HCT116 (cell line): ENCODE measurements around the gene LPAR5.

Experiments used
- EZH2 ChIP-seq: fragments of 200-600 bp; sonication (generic); IDR thresholded peaks from 2 replicates; pipeline ENCODE4 v1.6.1; 2017; ENCODE audit warnings: antibody characterized with exemption, mixed run types
- EZH2phosphoT487 ChIP-seq: fragments of 200-600 bp; IDR thresholded peaks from 2 replicates; pipeline ENCODE4 v1.6.1; 2018; ENCODE audit warnings: antibody characterized with exemption, borderline replicate concordance
- FOSL1 ChIP-seq: IDR thresholded peaks from 2 replicates; pipeline ENCODE4 v1.6.1; 2012; ENCODE audit warnings: low read depth
- JUND ChIP-seq: IDR thresholded peaks from 2 replicates; pipeline ENCODE4 v1.6.1; 2012
- POLR2A ChIP-seq: IDR thresholded peaks from 2 replicates; pipeline ENCODE4 v1.7.0; 2011; ENCODE audit warnings: borderline replicate concordance; ENCODE audit not compliant: insufficient read depth, insufficient read length; ENCODE audit errors: extremely low read depth
- POLR2AphosphoS5 ChIP-seq: IDR thresholded peaks from 2 replicates; pipeline ENCODE4 v1.6.1; 2011; ENCODE audit warnings: mild to moderate bottlenecking, low read depth, low read length, moderate library complexity
- RAD21 ChIP-seq: IDR thresholded peaks from 2 replicates; pipeline ENCODE4 v1.6.1; 2012; ENCODE audit warnings: low read depth, mild to moderate bottlenecking
- SIN3A ChIP-seq: IDR thresholded peaks from 2 replicates; pipeline ENCODE4 v1.6.1; 2012; ENCODE audit warnings: low read depth
- SRF ChIP-seq: IDR thresholded peaks from 2 replicates; pipeline ENCODE4 v1.6.1; 2012; ENCODE audit warnings: low read depth
- TCF7L2 ChIP-seq: IDR thresholded peaks from 2 replicates; pipeline ENCODE4 v1.7.0; 2011; ENCODE audit warnings: borderline replicate concordance, inconsistent platforms; ENCODE audit not compliant: insufficient read depth, insufficient read length; ENCODE audit errors: extremely low read depth
- TF ChIP-seq, protein P1 (sequence below), 3 experiments: fragments of 200-600 bp in 1 of 3; sonication (generic) in 1 of 3; IDR thresholded peaks in 2 of 3; conservative IDR thresholded peaks in 1 of 3; 2 replicates each; pipeline ENCODE4 v1.5.1; 2012 to 2017; ENCODE audit warnings: low read depth in 2 of 3, low read length in 2 of 3, antibody characterized with exemption in 1 of 3, borderline replicate concordance in 1 of 3, control low read depth in 1 of 3, mild to moderate bottlenecking in 1 of 3, mixed read lengths in 1 of 3, mixed run types in 1 of 3, moderate library complexity in 1 of 3; ENCODE audit not compliant: insufficient read depth in 1 of 3
- TF ChIP-seq, protein P2 (sequence below): IDR thresholded peaks from 2 replicates; pipeline ENCODE4 v1.6.1; 2012
- TF ChIP-seq, protein P3 (sequence below): IDR thresholded peaks from 2 replicates; pipeline ENCODE4 v1.6.1; 2012; ENCODE audit warnings: low read depth

- no peak for TF ChIP-seq POLR2A
- no peak for TF ChIP-seq POLR2AphosphoS5
- no peak for TF ChIP-seq FOSL1
- TF ChIP-seq, protein P1, sequence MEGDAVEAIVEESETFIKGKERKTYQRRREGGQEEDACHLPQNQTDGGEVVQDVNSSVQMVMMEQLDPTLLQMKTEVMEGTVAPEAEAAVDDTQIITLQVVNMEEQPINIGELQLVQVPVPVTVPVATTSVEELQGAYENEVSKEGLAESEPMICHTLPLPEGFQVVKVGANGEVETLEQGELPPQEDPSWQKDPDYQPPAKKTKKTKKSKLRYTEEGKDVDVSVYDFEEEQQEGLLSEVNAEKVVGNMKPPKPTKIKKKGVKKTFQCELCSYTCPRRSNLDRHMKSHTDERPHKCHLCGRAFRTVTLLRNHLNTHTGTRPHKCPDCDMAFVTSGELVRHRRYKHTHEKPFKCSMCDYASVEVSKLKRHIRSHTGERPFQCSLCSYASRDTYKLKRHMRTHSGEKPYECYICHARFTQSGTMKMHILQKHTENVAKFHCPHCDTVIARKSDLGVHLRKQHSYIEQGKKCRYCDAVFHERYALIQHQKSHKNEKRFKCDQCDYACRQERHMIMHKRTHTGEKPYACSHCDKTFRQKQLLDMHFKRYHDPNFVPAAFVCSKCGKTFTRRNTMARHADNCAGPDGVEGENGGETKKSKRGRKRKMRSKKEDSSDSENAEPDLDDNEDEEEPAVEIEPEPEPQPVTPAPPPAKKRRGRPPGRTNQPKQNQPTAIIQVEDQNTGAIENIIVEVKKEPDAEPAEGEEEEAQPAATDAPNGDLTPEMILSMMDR (IDR thresholded peaks at IDR 0.05 in 2 of 3, conservative IDR thresholded peaks at IDR 0.05 in 1 of 3; ENCODE audit: borderline replicate concordance in 1 of 3, insufficient read depth in 1 of 3, low read depth in 2 of 3, low read length in 2 of 3) = no peak
- TF ChIP-seq, protein P2, sequence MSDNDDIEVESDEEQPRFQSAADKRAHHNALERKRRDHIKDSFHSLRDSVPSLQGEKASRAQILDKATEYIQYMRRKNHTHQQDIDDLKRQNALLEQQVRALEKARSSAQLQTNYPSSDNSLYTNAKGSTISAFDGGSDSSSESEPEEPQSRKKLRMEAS = no peak
- no peak for TF ChIP-seq EZH2phosphoT487
- TF ChIP-seq, protein P3, sequence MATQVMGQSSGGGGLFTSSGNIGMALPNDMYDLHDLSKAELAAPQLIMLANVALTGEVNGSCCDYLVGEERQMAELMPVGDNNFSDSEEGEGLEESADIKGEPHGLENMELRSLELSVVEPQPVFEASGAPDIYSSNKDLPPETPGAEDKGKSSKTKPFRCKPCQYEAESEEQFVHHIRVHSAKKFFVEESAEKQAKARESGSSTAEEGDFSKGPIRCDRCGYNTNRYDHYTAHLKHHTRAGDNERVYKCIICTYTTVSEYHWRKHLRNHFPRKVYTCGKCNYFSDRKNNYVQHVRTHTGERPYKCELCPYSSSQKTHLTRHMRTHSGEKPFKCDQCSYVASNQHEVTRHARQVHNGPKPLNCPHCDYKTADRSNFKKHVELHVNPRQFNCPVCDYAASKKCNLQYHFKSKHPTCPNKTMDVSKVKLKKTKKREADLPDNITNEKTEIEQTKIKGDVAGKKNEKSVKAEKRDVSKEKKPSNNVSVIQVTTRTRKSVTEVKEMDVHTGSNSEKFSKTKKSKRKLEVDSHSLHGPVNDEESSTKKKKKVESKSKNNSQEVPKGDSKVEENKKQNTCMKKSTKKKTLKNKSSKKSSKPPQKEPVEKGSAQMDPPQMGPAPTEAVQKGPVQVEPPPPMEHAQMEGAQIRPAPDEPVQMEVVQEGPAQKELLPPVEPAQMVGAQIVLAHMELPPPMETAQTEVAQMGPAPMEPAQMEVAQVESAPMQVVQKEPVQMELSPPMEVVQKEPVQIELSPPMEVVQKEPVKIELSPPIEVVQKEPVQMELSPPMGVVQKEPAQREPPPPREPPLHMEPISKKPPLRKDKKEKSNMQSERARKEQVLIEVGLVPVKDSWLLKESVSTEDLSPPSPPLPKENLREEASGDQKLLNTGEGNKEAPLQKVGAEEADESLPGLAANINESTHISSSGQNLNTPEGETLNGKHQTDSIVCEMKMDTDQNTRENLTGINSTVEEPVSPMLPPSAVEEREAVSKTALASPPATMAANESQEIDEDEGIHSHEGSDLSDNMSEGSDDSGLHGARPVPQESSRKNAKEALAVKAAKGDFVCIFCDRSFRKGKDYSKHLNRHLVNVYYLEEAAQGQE = no peak
- TF ChIP-seq EZH2 = no peak
- no peak for TF ChIP-seq SRF
- no peak for TF ChIP-seq TCF7L2
- no peak for TF ChIP-seq SIN3A
- no peak for TF ChIP-seq RAD21
- no peak for TF ChIP-seq JUND
Observed at GRCh38 chr12:6569786-6570185, 66.0 kb downstream of the LPAR5 start.
